Prostate gland (tissue), 1 donor: ENCODE measurements around the gene FUCA2.

Experiments used
- POLR2A ChIP-seq: fragments of 450-650 bp; IDR thresholded peaks from one replicate; pipeline ENCODE4 v1.6.1; 2016; ENCODE audit warnings: antibody characterized with exemption, mild to moderate bottlenecking
- POLR2AphosphoS5 ChIP-seq: sonication (generic); formaldehyde crosslinking; IDR thresholded peaks from one replicate; pipeline ENCODE4 v1.6.1; 2017; ENCODE audit warnings: antibody characterized with exemption

- TF ChIP-seq POLR2A: no peak
- TF ChIP-seq POLR2AphosphoS5: no peak
Measured at GRCh38 chr6:143525356-143525755, 13.8 kb upstream of the FUCA2 start.
